Activated CD8-positive, alpha-beta T cell treated with anti-CD3 and anti-CD28 coated beads for 36 hours (primary cell): ENCODE measurements around the gene NUDT3. TPM values are rescaled to one million over a fixed set of nuclear protein-coding genes. Genes with fewer than 3 reads are reported as not detected.

ENCODE experiments used
- ATAC-seq: fragments of 200-7000 bp; cut with Tn5 transposase; one replicate; pipeline ENCODE4 v1.10.0; 2021; ENCODE audit warnings: mild to moderate bottlenecking, moderate library complexity
- CTCF ChIA-PET: fragments of 350-600 bp; sonication (Branson Sonifier 250); formaldehyde crosslinking; loops from one replicate; lab custom pipeline; 2021; ENCODE audit warnings: antibody characterized with exemption; lab: Charles Lee
- POLR2A ChIA-PET: fragments of 350-600 bp; sonication (Branson Sonifier 250); formaldehyde crosslinking; loops from one replicate; lab custom pipeline; 2021; ENCODE audit warnings: antibody characterized with exemption; lab: Charles Lee
- DNase-seq: peaks from one replicate; pipeline ENCODE4 v3.0.0-alpha.2; 2020
- H3K27ac Mint-ChIP-seq: one replicate; pipeline ENCODE4 v1.8.0; 2021; ENCODE audit warnings: mild to moderate bottlenecking, mixed read lengths
- H3K27me3 Mint-ChIP-seq: one replicate; pipeline ENCODE4 v1.8.0; 2021; ENCODE audit warnings: mixed read lengths
- H3K36me3 Mint-ChIP-seq: one replicate; pipeline ENCODE4 v1.8.0; 2021; ENCODE audit warnings: low read depth, mixed read lengths
- H3K4me1 Mint-ChIP-seq: one replicate; pipeline ENCODE4 v1.8.0; 2021; ENCODE audit warnings: low read depth, mixed read lengths
- H3K4me3 Mint-ChIP-seq: one replicate; pipeline ENCODE4 v1.8.0; 2021; ENCODE audit warnings: mild to moderate bottlenecking, moderate library complexity, mixed read lengths
- H3K9me3 Mint-ChIP-seq: one replicate; pipeline ENCODE4 v1.8.0; 2021; ENCODE audit warnings: mixed read lengths
- CTCF ChIP-seq: fragments of 200-600 bp; IDR thresholded peaks from one replicate; pipeline ENCODE4 v1.8.0; 2022; ENCODE audit warnings: antibody characterized with exemption, mild to moderate bottlenecking
- intact Hi-C: fragments of 100-400 bp; cut with micrococcal nuclease; formaldehyde crosslinking; loops from one replicate; pipeline ENCODE4 v1.10.0; 2022
- total RNA-seq, 2 experiments: library from RNA; stranded (reverse); gene quantifications; one replicate each; pipeline ENCODE4 v1.2.3, GENCODE V29; 2021

The NUDT3 gene
- total RNA-seq, 2 experiments from 2014 or later: 15.0 to 15.2 TPM

GRCh38 chr6:34281702-34282334 is 110.7 kb downstream of the NUDT3 start:
- intact Hi-C loops: no loop called here
- peaks cover 5% of the 10 kb centered on the region for H3K4me1 Mint-ChIP-seq
- ChIA-PET POLR2A (no interaction called here), CTCF (interaction anchor here (0.8 to 1.1 kb wide), 2 partner anchors 86 to 118 kb away, joined by 3 to 4 read pairs; no protein-coding TSS in a partner anchor)
- no peaks in the 10 kb centered on the region for H3K27me3 Mint-ChIP-seq
- ATAC-seq (no peak), DNase-seq (no peak)
- no peak for TF ChIP-seq CTCF
- no peak overlapping the region for H3K4me3 Mint-ChIP-seq
- no peak overlapping the region for H3K27ac Mint-ChIP-seq
- H3K9me3 Mint-ChIP-seq: no peaks in the 10 kb centered on the region
- peaks cover 29% of the 10 kb centered on the region for H3K36me3 Mint-ChIP-seq

GRCh38 chr6:34280216-34280615 is 112.3 kb downstream of the NUDT3 start:
- POLR2A ChIA-PET: no interaction called here
- Mint-ChIP-seq H3K27me3 (no peaks in the 10 kb centered on the region), H3K27ac (no peak overlapping the region), H3K36me3 (peaks cover 21% of the 10 kb centered on the region), H3K4me1 (peaks cover 7% of the 10 kb centered on the region), H3K4me3 (no peak overlapping the region), H3K9me3 (no peaks in the 10 kb centered on the region)
- CTCF ChIA-PET: no interaction called here
- intact Hi-C loops: no loop called here
- DNase-seq (no peak), ATAC-seq (no peak)
- TF ChIP-seq CTCF: no peak

- ChIA-PET POLR2A (interaction anchor here (0.6 kb wide), 1 partner anchor 27 kb away, joined by 3 read pairs; no protein-coding TSS in a partner anchor), CTCF (interaction anchor here (0.9 kb wide), 1 partner anchor 83 kb away, joined by 3 read pairs; no protein-coding TSS in a partner anchor)
- H3K9me3 Mint-ChIP-seq: no peaks in the 10 kb centered on the region
- no peak for DNase-seq
- no peak for TF ChIP-seq CTCF
- ATAC-seq: no peak
- intact Hi-C loops: no loop called here
- H3K4me3 Mint-ChIP-seq: no peak overlapping the region
- H3K36me3 Mint-ChIP-seq: peaks cover 18% of the 10 kb centered on the region
- H3K4me1 Mint-ChIP-seq: peaks cover 6% of the 10 kb centered on the region
- H3K27me3 Mint-ChIP-seq: no peaks in the 10 kb centered on the region
- no peak overlapping the region for H3K27ac Mint-ChIP-seq
Observed at GRCh38 chr6:34278833-34279232, 113.6 kb downstream of the NUDT3 start.

- ChIA-PET CTCF (interaction anchor here (0.7 to 1.8 kb wide), 3 partner anchors 28 to 82 kb away, joined by 3 to 4 read pairs (median 3); no protein-coding TSS in a partner anchor), POLR2A (interaction anchor here (1.8 kb wide), 1 partner anchor 115 kb away, joined by 4 read pairs; the partner anchor contains the start of gene NUDT3)
- Mint-ChIP-seq H3K4me3 (no peak overlapping the region), H3K36me3 (peaks cover 15% of the 10 kb centered on the region), H3K9me3 (no peaks in the 10 kb centered on the region), H3K27ac (no peak overlapping the region), H3K4me1 (peaks cover 6% of the 10 kb centered on the region), H3K27me3 (no peaks in the 10 kb centered on the region)
- intact Hi-C loops: no loop called here
- TF ChIP-seq CTCF: no peak
- ATAC-seq (no peak), DNase-seq (no peak)
Observed at GRCh38 chr6:34277763-34278112, 114.7 kb downstream of the NUDT3 start.
